ENCODE data around the gene STK26.

- TF ChIP-seq CTCF (IDR thresholded peaks at IDR 0.05) (peak; percentile 35 to 70 (median 50)), POLR2A (IDR thresholded peaks at IDR 0.05) (no peak), POLR2AphosphoS5 (IDR thresholded peaks at IDR 0.05) (no peak)
Measured at GRCh38 chrX:132092439-132093065, 69.5 kb downstream of the STK26 start.
